Naive thymus-derived CD8-positive, alpha-beta T cell (primary cell): Measurements from ENCODE around the gene TMEM167B. TPM values are rescaled to one million over a fixed set of nuclear protein-coding genes. Genes with fewer than 3 reads are reported as not detected.
A peak's percentile ranks its signal among the peaks of the same experiment; 100 is the strongest.
"Not testable (repeated sequence)": the region's sequence is repeated elsewhere in the genome, so short reads cannot be mapped to it uniquely, and the experiment has no call there.

Experiments used
- ATAC-seq, 2 donors: fragments of 150-1000 bp; cut with Tn5 transposase in 1 of 2; sonication (Bioruptor Pico), chemical (Tn5 transposase) in 1 of 2; 1 replicate in 1 of 2; 2 replicates in 1 of 2; pipeline ENCODE4 v1.10.0; 2021; ENCODE audit warnings: mild to moderate bottlenecking in 2 of 2, moderate library complexity in 2 of 2
- POLR2A ChIA-PET: fragments of 350-600 bp; sonication (Branson Sonifier 250); formaldehyde crosslinking; loops from one replicate; lab custom pipeline; 2021; ENCODE audit warnings: antibody characterized with exemption; lab: Charles Lee
- DNase-seq, 10 donors: peaks; one replicate each; pipeline versions ENCODE4 v3.0.0 to v3.0.0-alpha.2; 2020 to 2022
- H3K27ac Mint-ChIP-seq, 10 donors: one replicate each; pipeline ENCODE4 v1.8.0; 2020 to 2022; ENCODE audit warnings: mild to moderate bottlenecking in 10 of 10, mixed read lengths in 10 of 10, moderate library complexity in 4 of 10, inconsistent platforms in 1 of 10
- H3K27me3 Mint-ChIP-seq, 5 donors: one replicate each; pipeline ENCODE4 v1.8.0; 2021 to 2022; ENCODE audit warnings: mixed read lengths in 5 of 5
- H3K36me3 Mint-ChIP-seq, 3 donors: one replicate each; pipeline ENCODE4 v1.8.0; 2020 to 2022; ENCODE audit warnings: mixed read lengths in 3 of 3, mild to moderate bottlenecking in 2 of 3, inconsistent platforms in 1 of 3
- H3K4me1 Mint-ChIP-seq, 4 donors: one replicate each; pipeline ENCODE4 v1.8.0; 2021 to 2022; ENCODE audit warnings: mixed read lengths in 4 of 4
- H3K4me3 Mint-ChIP-seq, 10 donors: one replicate each; pipeline ENCODE4 v1.8.0; 2020 to 2022; ENCODE audit warnings: mild to moderate bottlenecking in 10 of 10, mixed read lengths in 10 of 10, moderate library complexity in 6 of 10, inconsistent platforms in 1 of 10
- H3K9me3 Mint-ChIP-seq, 9 donors: one replicate each; pipeline ENCODE4 v1.8.0; 2020 to 2022; ENCODE audit warnings: mixed read lengths in 9 of 9, mild to moderate bottlenecking in 3 of 9, inconsistent platforms in 1 of 9, moderate library complexity in 1 of 9
- polyA plus RNA-seq, 3 donors: library from polyadenylated mRNA; unstranded; fragments of 300-500 nt; fragmentation: Illumina TruSeq; gene quantifications; one replicate each; pipeline ENCODE4 v1.2.3, GENCODE V29; 2021
- total RNA-seq, 8 experiments: library from RNA in 2 of 8; stranded (reverse) in 2 of 8; gene quantifications; one replicate each; pipeline ENCODE4 v1.2.3 and lab custom pipeline; 2021 to 2026

TMEM167B gene
- 10 to 100 TPM; 42.4 to 51.3 TPM for total RNA-seq
- 10 to 100 TPM; 28.8 to 32.0 (median 29.6) TPM for polyA plus RNA-seq
- total RNA-seq (lab: John Stamatoyannopoulos, UW), result 62.8 to 88.6 (median 72.3) reads per million in 6 experiments

DNA sequence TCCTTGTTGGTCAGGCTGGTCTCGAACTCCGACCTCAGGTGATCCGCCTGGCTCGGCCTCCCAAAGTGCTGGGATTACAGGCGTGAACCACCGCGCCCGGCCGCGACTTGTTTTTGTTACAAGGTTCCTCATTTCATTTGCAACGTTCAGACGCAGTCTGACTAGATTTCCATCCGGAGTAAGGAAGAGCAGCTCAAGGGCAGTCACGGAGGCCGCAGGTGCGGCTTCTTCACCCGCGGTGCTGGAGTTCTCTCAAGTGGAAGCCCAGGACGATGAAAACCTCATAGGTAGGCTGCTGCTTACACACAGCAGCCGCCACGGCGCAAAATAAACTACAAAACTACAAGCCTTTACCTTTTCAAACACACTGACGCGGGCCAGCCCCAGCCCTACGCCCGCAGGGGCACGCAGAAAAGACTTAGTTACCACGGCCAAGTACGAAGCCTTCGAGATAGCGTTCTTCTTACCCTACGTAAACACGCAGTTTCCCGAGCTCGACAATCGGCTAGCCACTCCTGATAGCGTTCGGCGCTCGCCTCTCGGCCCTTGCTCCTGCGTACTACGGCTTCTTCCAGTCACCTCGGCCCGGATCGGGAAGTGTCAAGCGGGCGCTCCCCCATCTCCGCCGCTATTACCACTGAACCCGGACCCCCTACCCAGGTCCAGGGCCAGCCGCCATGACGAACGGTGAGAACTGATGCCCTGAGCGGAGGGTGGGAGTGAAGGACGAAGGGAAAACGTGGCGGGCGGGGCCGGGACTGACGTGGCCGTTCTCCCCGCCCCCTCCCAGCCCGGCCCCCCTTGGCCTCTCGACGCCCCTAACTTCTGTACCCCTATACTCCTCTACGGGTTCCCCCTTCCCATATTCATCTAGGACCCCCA lies at the start of gene TMEM167B:
Gene TMEM167B, plus strand, starts transcription at position 569 of the 882 bp plus-strand sequence. Its CDS starts 109 bp downstream, at position 678.
- peaks cover 0 to 13% (median 0%) of the 10 kb centered on the region in 9 donors for H3K9me3 Mint-ChIP-seq
- no peaks in the 10 kb centered on the region for H3K27me3 Mint-ChIP-seq
- peak within 1 kb of the TSS; percentile 96 to 99 (median 98) for H3K27ac Mint-ChIP-seq
- H3K4me1 Mint-ChIP-seq, result peaks cover 18 to 38% (median 30%) of the 10 kb centered on the region in 4 donors
- DNase-seq (peak; percentile 71 to 94 (median 87)), ATAC-seq (peak; percentile 88 to 93)
- H3K4me3 Mint-ChIP-seq, result peak within 1 kb of the TSS; percentile 88 to 98 (median 96)
- POLR2A ChIA-PET, result interaction anchor here (0.6 to 5.6 kb wide), 12 partner anchors 10 to 398 kb away, joined by 3 to 101 read pairs (median 4); partner anchors contain the start of genes ATXN7L2, CLCC1, ELAPOR1 and PRPF38B
- peaks cover 4 to 28% (median 18%) of the 10 kb centered on the region in 3 donors for H3K36me3 Mint-ChIP-seq

DNA sequence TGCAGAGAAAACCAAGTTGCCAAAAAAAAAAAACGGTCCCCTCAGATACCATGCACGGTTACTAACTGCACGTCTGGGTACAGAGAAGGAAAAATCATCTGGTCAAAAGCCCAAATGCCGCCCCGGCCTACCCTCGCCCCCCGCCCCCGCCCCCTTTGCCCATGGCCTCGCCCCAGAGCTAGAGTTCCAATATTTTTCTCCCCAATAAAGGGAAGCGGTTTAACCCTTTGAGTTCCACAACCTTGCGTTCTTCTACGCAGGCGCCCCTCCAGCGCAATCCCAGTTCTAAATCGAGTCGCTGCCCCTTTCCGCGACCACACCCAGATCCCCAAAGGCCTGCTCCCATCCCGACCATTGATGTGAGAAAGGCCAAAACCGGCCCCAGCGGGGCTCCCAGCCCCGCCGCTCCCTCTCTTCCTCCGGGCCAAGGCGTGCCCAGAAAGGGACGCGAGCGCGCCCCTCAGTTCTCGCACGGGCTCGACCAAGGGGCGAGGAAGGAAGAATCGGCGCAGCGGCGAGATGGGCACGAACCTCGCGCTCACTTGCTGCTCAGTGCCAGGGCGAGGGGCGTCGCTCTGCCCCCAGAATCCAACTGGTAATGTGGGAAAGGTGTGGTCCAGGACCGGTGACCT lies 49.5 kb upstream of the TMEM167B start:
- H3K9me3 Mint-ChIP-seq, result no peaks in the 10 kb centered on the region
- no peaks in the 10 kb centered on the region for H3K36me3 Mint-ChIP-seq
- peaks cover 0 to 3% (median 0%) of the 10 kb centered on the region in 5 donors for H3K27me3 Mint-ChIP-seq
- peak overlapping the region; percentile 84 to 98 (median 94) for H3K4me3 Mint-ChIP-seq
- H3K4me1 Mint-ChIP-seq, result peaks cover 6 to 20% (median 14%) of the 10 kb centered on the region in 4 donors
- peak; percentile 21 to 37 for ATAC-seq
- POLR2A ChIA-PET, result interaction anchor here (0.8 to 1.7 kb wide), 7 partner anchors 13 to 143 kb away, joined by 3 to 34 read pairs (median 5); partner anchors contain the start of genes CLCC1 and TAF13
- peak in 4 of 10 donors; percentile 1 to 66 (median 33) for DNase-seq
- peak overlapping the region; percentile 80 to 97 (median 90) for H3K27ac Mint-ChIP-seq

DNA sequence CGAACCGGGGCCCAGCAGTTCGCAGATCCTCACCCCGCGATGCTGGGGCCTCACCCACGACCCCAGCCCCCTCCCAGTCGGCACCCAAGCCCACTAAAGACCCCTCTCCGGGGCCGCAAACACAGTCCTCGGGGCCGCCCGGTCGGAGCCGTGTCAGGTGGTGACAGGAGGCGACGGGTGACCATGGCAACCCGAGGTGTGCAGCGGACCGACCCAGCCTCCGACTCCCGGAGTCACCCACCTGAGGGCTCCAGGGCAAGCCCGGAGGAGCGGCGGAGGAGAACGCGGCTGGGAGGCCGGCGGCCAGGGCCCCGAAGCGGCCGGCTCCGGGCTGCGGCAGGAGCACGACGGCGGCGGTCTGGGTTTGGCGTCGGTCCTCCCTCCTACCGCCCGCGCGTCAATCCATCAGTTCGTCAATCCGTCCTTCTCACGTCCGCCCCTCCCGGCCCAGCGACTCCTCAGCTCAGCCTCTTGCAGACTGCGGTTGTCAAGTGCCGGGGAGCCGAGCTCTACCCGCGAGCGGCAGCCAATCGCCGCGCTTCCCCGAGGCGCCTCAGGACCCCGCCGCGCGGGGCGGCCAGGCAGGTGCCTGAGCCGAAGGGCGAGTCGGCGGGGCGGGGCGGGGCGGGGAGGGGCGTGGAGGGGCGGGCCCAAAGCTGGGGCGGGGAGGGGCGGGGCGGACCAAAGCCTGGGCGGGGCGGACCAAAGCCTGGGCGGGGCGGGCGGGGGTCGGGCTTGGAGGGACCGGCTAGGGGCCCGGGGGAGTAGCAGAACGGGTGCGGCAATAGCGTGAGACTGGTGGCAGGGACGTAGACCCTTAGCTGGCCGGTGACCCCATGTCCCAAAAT lies 48.7 kb upstream of the TMEM167B start, which contains the start of gene WDR47:
Gene WDR47, minus strand, starts transcription at position 482 of the 848 bp plus-strand sequence. CDS start 18,590 bp downstream, outside the sequence.
- peaks cover 0 to 6% (median 0%) of the 10 kb centered on the region in 5 donors for H3K27me3 Mint-ChIP-seq
- H3K4me3 Mint-ChIP-seq, result peak within 1 kb of the TSS; percentile 84 to 98 (median 94)
- peaks cover 6 to 20% (median 14%) of the 10 kb centered on the region in 4 donors for H3K4me1 Mint-ChIP-seq
- H3K27ac Mint-ChIP-seq, result peak within 1 kb of the TSS; percentile 80 to 97 (median 94)
- no peaks in the 10 kb centered on the region for H3K9me3 Mint-ChIP-seq
- DNase-seq (peak; percentile 92 to 98 (median 96)), ATAC-seq (peak; percentile 95 to 96)
- POLR2A ChIA-PET, result interaction anchor here (0.6 to 1.7 kb wide), 10 partner anchors 26 to 536 kb away, joined by 3 to 34 read pairs (median 5); partner anchors contain the start of genes CLCC1, ELAPOR1, TAF13 and TMEM167B
- no peaks in the 10 kb centered on the region for H3K36me3 Mint-ChIP-seq

DNA sequence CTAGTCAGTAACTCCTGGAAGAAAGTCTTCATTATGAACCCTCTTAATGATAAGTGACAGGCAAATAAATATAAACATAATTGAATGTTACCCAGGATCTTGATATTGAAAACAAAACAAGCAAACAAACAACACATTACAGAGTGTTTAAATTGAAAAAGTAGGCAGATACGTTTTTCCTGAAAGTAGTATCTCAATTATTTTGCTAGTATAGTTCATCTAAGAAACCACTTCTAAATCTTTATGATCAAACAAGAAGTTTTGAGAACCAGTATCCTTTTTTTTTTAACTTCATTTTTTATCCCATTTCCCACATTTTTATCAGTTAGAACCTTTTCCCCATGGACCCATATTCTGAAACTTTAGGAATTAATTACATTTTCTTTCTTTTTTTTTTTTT lies 45.0 kb upstream of the TMEM167B start:
- H3K4me3 Mint-ChIP-seq, result no peak overlapping the region
- POLR2A ChIA-PET, result no interaction called here
- no peaks in the 10 kb centered on the region for H3K36me3 Mint-ChIP-seq
- peaks cover 0 to 14% (median 4%) of the 10 kb centered on the region in 5 donors for H3K27me3 Mint-ChIP-seq
- no peaks in the 10 kb centered on the region for H3K9me3 Mint-ChIP-seq
- ATAC-seq (no peak), DNase-seq (no peak)
- H3K27ac Mint-ChIP-seq, result no peak overlapping the region
- H3K4me1 Mint-ChIP-seq, result peaks cover 2 to 9% (median 8%) of the 10 kb centered on the region in 4 donors

DNA sequence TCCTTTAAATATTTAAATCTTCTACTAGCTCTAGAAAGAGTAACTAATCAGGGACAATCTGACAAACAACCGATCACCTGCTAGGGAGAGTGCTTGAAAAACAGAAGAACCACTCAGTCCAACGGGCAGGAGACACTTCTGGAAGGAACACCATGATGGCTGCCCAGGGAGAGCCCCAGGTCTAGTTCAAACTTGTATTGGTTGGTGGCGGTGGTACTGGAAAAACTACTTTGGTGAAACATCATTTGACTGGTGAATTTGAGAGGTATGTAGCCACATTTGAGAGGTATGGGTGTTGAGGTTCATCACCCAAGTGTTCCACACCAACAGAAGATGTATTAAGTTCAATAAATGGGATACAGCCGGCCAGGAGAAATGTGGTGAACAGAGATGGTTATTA lies 43.9 kb upstream of the TMEM167B start:
- POLR2A ChIA-PET, result no interaction called here
- Mint-ChIP-seq H3K27me3 (peaks cover 0 to 16% (median 4%) of the 10 kb centered on the region in 5 donors), H3K4me3 (no peak overlapping the region), H3K9me3 (no peaks in the 10 kb centered on the region), H3K4me1 (peaks cover 0 to 5% (median 2%) of the 10 kb centered on the region in 4 donors), H3K36me3 (no peaks in the 10 kb centered on the region), H3K27ac (peak overlapping the region in 1 of 10 donors; percentile 21)
- DNase-seq, result no peak
- no peak for ATAC-seq

DNA sequence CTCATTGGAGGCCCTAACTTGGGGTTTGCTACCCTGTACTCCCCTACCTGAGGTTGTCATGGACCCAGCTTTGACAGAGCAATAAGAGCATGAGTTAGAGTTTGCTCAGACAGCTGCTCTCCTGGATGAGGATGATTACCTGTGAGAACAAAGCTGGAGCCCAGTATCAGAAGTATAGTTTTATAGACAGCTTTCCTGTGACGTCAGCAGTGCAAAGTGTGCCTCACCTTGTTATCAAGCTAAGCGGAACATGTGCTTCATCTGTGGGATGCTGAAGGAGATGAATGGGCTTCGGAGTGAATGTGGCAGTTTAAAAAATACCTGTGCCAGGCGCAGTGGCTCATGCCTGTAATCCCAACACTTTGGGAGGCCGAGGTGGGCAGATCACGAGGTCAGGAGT lies 43.2 kb upstream of the TMEM167B start:
- H3K4me1 Mint-ChIP-seq, result peaks cover 0 to 4% (median 2%) of the 10 kb centered on the region in 4 donors
- no peak for ATAC-seq
- POLR2A ChIA-PET, result no interaction called here
- H3K9me3 Mint-ChIP-seq, result no peaks in the 10 kb centered on the region
- peaks cover 0 to 16% (median 4%) of the 10 kb centered on the region in 5 donors for H3K27me3 Mint-ChIP-seq
- no peaks in the 10 kb centered on the region for H3K36me3 Mint-ChIP-seq
- DNase-seq, result no peak
- H3K4me3 Mint-ChIP-seq, result no peak overlapping the region
- H3K27ac Mint-ChIP-seq, result no peak overlapping the region

DNA sequence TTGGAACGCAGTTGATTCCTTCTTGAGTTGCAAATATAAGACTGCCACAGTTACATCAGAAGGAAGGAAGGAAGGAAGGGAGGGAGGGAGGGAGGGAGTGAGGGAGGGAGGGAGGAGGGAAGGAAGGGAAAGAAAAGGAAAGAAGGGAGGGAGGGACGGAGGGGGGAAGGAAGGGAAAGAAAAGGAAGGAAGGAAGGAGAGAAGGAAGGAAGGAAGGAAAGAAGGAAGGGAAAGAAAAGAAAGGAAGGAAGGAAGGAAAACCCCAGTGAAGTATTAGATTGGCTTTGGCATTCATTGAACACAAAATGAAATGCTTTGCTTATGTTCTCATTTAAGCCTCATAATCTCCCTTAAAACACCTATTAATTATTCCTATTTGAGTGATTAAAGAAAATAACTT lies 42.2 kb upstream of the TMEM167B start:
- POLR2A ChIA-PET, result no interaction called here
- H3K4me1 Mint-ChIP-seq, result peaks cover 0 to 1% (median 0%) of the 10 kb centered on the region in 4 donors
- no peak overlapping the region for H3K4me3 Mint-ChIP-seq
- no peak overlapping the region for H3K27ac Mint-ChIP-seq
- no peaks in the 10 kb centered on the region for H3K36me3 Mint-ChIP-seq
- peaks cover 0 to 16% (median 4%) of the 10 kb centered on the region in 5 donors for H3K27me3 Mint-ChIP-seq
- DNase-seq (no peak), ATAC-seq (no peak)
- H3K9me3 Mint-ChIP-seq, result peaks cover 0 to 3% (median 0%) of the 10 kb centered on the region in 9 donors

DNA sequence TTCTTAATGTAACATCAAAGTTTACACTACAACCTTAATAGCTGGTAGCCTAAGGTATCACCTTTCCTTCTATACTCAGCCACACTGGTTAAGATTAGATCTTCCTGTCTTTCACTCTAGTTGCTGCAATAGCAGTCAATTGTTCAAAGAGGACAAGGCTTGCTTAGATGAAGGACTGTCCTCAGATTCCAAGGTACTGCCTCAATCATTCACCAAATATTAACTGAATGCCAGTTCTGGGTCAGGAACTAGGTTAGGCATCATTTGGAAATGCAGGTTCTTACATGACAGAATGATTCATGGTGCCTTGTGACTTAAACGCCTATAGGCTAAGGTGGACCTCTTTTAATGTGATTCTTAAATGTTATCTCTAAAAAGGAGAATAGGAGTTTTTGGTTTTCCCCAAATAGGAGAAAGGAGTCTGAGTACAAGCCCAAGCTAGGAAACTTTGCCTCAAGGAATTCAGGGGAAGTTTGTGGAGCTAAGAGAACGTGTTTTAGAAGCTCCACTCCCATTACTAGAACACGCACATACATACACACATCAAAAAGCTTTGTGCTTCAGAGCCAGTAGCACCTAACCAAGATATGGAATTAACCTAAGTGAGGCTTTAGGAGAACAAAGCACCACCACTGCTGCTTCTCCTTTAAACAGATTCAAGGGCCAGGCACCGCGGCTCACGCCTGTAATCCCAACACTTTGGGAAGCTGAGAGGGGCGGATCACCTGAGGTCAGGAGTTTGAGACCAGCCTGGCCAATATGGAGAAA lies 40.2 kb upstream of the TMEM167B start:
- POLR2A ChIA-PET, result no interaction called here
- Mint-ChIP-seq H3K9me3 (peaks cover 0 to 3% (median 0%) of the 10 kb centered on the region in 9 donors), H3K4me1 (no peaks in the 10 kb centered on the region), H3K36me3 (no peaks in the 10 kb centered on the region), H3K4me3 (no peak overlapping the region), H3K27me3 (peaks cover 0 to 16% (median 4%) of the 10 kb centered on the region in 5 donors), H3K27ac (no peak overlapping the region)
- DNase-seq (no peak), ATAC-seq (no peak)

DNA sequence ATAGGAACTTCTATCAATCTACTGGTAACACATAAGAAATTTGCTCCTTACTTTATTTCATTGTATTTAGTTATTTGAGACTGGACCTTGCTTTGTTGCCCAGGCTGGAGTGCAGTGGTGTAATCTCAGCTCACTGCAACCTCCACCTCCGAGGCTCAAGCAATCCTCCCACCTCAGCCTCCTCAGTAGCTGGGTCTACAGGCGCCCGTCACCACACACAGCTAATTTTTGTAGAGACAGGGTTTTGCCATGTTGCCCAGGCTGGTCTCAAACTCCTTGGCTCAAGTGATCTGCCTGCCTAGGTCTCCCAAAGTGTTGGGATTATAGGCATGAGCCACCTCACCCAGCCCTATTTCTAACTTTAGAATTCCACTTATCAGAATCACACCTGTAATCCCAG lies 38.4 kb upstream of the TMEM167B start:
- H3K4me3 Mint-ChIP-seq, ATAC-seq, POLR2A ChIA-PET, DNase-seq, H3K4me1 Mint-ChIP-seq, H3K36me3 Mint-ChIP-seq, H3K27ac Mint-ChIP-seq, H3K9me3 Mint-ChIP-seq: not testable (repeated sequence)
- H3K27me3 Mint-ChIP-seq, result peaks cover 0 to 13% (median 2%) of the 10 kb centered on the region in 5 donors

DNA sequence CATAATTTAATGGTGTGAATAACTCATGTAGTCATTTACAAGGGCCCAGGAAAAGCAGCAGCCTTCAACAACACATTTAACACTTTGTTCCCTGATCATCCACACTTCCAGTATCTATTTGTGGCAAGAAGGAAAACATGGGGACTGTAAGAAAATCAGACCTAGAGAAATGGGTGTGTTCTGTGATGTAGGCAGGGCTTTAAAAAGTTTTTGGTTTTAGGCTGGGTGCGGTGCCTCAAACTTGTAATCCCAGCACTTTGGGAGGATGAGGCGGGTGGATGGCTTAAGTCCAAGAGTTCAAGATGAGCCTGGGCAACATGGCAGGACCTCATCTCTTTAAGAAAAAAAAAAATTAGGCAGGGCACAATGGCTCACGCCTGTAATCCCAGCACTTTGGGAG lies 34.5 kb upstream of the TMEM167B start:
- Mint-ChIP-seq H3K9me3 (peaks cover 0 to 3% (median 0%) of the 10 kb centered on the region in 9 donors), H3K27me3 (no peaks in the 10 kb centered on the region), H3K27ac (no peak overlapping the region), H3K4me1 (no peaks in the 10 kb centered on the region), H3K4me3 (no peak overlapping the region), H3K36me3 (no peaks in the 10 kb centered on the region)
- DNase-seq, result no peak
- POLR2A ChIA-PET, result no interaction called here
- no peak for ATAC-seq

DNA sequence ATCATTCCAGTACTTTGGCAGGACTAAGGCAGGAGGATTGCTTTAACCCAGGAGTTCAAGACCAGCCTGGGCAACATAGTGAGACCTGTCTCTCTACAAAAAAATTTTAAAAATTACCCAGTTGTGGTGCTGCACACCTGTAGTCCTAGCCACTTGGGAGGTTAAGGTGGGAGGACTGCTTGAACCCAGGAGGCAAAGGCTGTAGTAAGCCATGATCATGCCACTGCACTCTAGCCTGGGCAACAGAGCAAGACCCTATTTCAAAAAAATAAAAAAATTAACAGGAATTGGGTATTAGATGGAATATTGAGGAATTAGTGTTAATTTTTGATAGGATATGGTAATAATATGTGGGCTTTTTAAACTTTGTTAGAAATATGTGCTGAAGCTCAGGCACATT lies 31.5 kb upstream of the TMEM167B start:
- POLR2A ChIA-PET, result no interaction called here
- no peak for DNase-seq
- H3K4me1 Mint-ChIP-seq, result no peaks in the 10 kb centered on the region
- ATAC-seq, result no peak
- no peaks in the 10 kb centered on the region for H3K27me3 Mint-ChIP-seq
- H3K36me3 Mint-ChIP-seq, result peaks cover 0 to 16% (median 7%) of the 10 kb centered on the region in 3 donors
- no peak overlapping the region for H3K27ac Mint-ChIP-seq
- H3K4me3 Mint-ChIP-seq, result no peak overlapping the region
- no peaks in the 10 kb centered on the region for H3K9me3 Mint-ChIP-seq
